NCI-H2081 treated with DMSO at 0.1 percent for 48 hours (cell line): Measurements from ENCODE around the gene STOML1.

Source experiments
- DNase-seq: peaks from one replicate; lab custom pipeline; 2025; lab: John Stamatoyannopoulos, UW

The STOML1 gene

DNA sequence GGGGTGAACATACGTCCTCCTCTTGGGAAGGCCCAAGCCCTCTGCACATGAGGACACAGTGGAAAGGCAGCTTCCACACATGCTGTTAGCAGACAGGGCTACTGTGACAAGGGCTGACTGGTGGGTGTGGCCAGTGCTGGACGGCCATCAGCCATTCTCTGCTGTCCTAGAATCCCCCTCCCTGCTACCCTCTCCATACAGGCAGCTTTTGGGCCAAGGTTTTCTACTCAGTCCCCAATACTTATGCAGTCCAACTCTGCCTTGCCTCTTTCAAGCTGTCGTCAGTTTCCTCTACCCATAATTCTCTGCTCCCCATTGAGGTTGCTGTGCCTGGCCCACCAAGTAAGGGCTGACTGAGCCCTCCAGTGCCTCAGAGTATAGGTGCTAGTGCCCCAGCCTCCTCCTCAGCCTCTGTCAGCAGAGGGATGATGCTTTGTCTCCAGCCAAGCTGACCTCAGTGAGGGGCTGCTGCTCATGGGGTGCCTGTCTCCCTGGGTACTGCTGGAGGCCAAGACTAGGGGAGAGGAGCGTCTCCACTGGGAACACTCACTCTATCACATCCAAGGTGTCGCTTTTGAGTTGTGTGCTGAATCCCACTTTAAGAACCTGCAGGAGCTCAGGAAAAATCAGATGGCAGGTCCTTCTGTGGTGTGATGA is 63.0 kb downstream of the STOML1 start:
- DNase-seq: no peak
